Common myeloid progenitor, CD34-positive (primary cell): ENCODE data around the gene LDLR.
A peak's percentile ranks its signal among the peaks of the same experiment; 100 is the strongest.

Experiments used
- CTCF ChIA-PET: fragments of 350-600 bp; sonication (Branson Sonifier 250); formaldehyde crosslinking; loops from one replicate; lab custom pipeline; 2021; ENCODE audit warnings: antibody characterized with exemption; lab: Charles Lee
- POLR2A ChIA-PET: fragments of 350-600 bp; sonication (Branson Sonifier 250); formaldehyde crosslinking; loops from one replicate; lab custom pipeline; 2021; ENCODE audit warnings: antibody characterized with exemption; lab: Charles Lee
- DNase-seq, 3 donors: peaks; one replicate each; pipeline versions ENCODE4 v3.0.0 to v3.0.0-alpha.2; 2013
- H3K27ac ChIP-seq, 2 experiments: 1 replicate in 1 of 2; 2 replicates in 1 of 2; pipeline ENCODE4 v1.7.0; 2013; ENCODE audit warnings: inconsistent platforms in 2 of 2, low read length in 2 of 2, mild to moderate bottlenecking in 2 of 2, low read depth in 1 of 2, moderate library complexity in 1 of 2; ENCODE audit not compliant: severe bottlenecking in 2 of 2, insufficient read depth in 1 of 2, poor library complexity in 1 of 2
- H3K27me3 ChIP-seq, 5 experiments: replicated peaks in 2 of 5; 1 replicate in 3 of 5; 2 replicates in 2 of 5; pipeline versions ENCODE4 v1.6.1 to v1.7.0; 2013; ENCODE audit warnings: low read length in 4 of 5, mild to moderate bottlenecking in 2 of 5, moderate library complexity in 2 of 5, inconsistent platforms in 1 of 5; ENCODE audit not compliant: insufficient read depth in 5 of 5, control insufficient read depth in 4 of 5
- H3K36me3 ChIP-seq, 4 experiments: 1 replicate in 2 of 4; 2 replicates in 2 of 4; pipeline versions ENCODE4 v1.6.1 to v1.7.0; 2013; ENCODE audit warnings: low read length in 3 of 4, control low read depth in 1 of 4, mild to moderate bottlenecking in 1 of 4; ENCODE audit not compliant: control insufficient read depth in 4 of 4, insufficient read depth in 4 of 4
- H3K4me1 ChIP-seq, 4 experiments: 1 replicate in 3 of 4; 2 replicates in 1 of 4; pipeline versions ENCODE4 v1.6.1 to v1.7.1; 2013; ENCODE audit warnings: low read length in 3 of 4, mild to moderate bottlenecking in 3 of 4, control low read depth in 1 of 4, inconsistent platforms in 1 of 4, moderate library complexity in 1 of 4; ENCODE audit not compliant: control insufficient read depth in 4 of 4, insufficient read depth in 4 of 4; ENCODE audit errors: control extremely low read depth in 1 of 4
- H3K4me3 ChIP-seq, 7 experiments: 1 replicate in 4 of 7; 2 replicates in 3 of 7; pipeline versions ENCODE4 v1.5.1 to v1.7.0; 2013; ENCODE audit warnings: mild to moderate bottlenecking in 7 of 7, low read length in 6 of 7, moderate library complexity in 6 of 7, inconsistent platforms in 2 of 7, low read depth in 2 of 7, control low read depth in 1 of 7; ENCODE audit not compliant: insufficient read depth in 4 of 7, control insufficient read depth in 1 of 7; ENCODE audit errors: extremely low read depth in 1 of 7
- H3K9me3 ChIP-seq, 5 experiments: 1 replicate in 4 of 5; 2 replicates in 1 of 5; pipeline versions ENCODE4 v1.6.1 to v1.7.1; 2013; ENCODE audit warnings: low read length in 4 of 5, mild to moderate bottlenecking in 2 of 5, inconsistent platforms in 1 of 5, low read depth in 1 of 5, moderate library complexity in 1 of 5; ENCODE audit not compliant: control insufficient read depth in 4 of 5, insufficient read depth in 2 of 5; ENCODE audit errors: control extremely low read depth in 1 of 5
- WGBS: methylation state at CpG from one replicate; pipeline ENCODE4 v1.1.5; 2013; ENCODE audit not compliant: insufficient coverage; 5-methylcytosine and 5-hydroxymethylcytosine counted together

The LDLR gene

GRCh38 chr19:11141937-11142527 lies 52.8 kb downstream of the LDLR start:
- peaks cover 0 to 47% (median 42%) of the 10 kb centered on the region in 4 experiments for H3K4me1 ChIP-seq
- peaks cover 0 to 15% (median 5%) of the 10 kb centered on the region in 4 experiments for H3K36me3 ChIP-seq
- WGBS: 87% methylated on average over 9 of the region's 9 CpGs
- DNase-seq: no peak
- no peaks in the 10 kb centered on the region for H3K27me3 ChIP-seq
- no peak overlapping the region for H3K27ac ChIP-seq
- ChIA-PET POLR2A (no interaction called here), CTCF (no interaction called here)
- no peaks in the 10 kb centered on the region for H3K9me3 ChIP-seq
- H3K4me3 ChIP-seq: peak overlapping the region in 2 of 7 experiments; percentile 49 to 73

- 8% methylated on average over 22 of the region's 22 CpGs for WGBS
- Histone ChIP-seq H3K36me3 (peaks cover 0 to 21% (median 6%) of the 10 kb centered on the region in 4 experiments), H3K4me1 (peaks cover 0 to 42% (median 38%) of the 10 kb centered on the region in 4 experiments), H3K27me3 (no peaks in the 10 kb centered on the region), H3K4me3 (peak overlapping the region in 6 of 7 experiments; percentile 10 to 73 (median 46)), H3K27ac (no peak overlapping the region), H3K9me3 (no peaks in the 10 kb centered on the region)
- POLR2A ChIA-PET: no interaction called here
- DNase-seq: peak in 1 of 3 donors; percentile 26
- CTCF ChIA-PET: no interaction called here
Measured at GRCh38 chr19:11142528-11143171, 53.4 kb downstream of the LDLR start.

DNA sequence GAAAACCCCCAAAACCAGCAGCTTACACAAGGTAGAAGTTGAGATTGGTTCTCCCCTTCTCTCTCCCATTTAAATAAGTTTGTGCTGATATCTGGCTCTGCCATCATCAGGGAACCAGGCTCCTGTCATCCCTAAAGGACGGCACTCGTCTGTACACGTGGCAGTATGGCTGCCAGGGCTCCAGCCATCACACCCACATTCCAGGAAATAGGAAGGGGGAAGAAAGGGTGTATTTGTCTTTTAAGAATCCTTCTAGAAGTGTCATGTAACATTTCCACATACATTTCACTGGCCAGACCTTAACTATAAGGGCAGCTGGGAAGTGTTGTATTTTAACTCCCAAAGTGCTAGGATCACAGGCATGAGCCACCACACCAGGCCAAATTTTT lies 56.3 kb downstream of the LDLR start:
- Histone ChIP-seq H3K27me3 (no peaks in the 10 kb centered on the region), H3K9me3 (no peaks in the 10 kb centered on the region), H3K36me3 (peaks cover 0 to 33% (median 11%) of the 10 kb centered on the region in 4 experiments), H3K27ac (no peak overlapping the region), H3K4me1 (peaks cover 0 to 24% (median 23%) of the 10 kb centered on the region in 4 experiments), H3K4me3 (no peak overlapping the region)
- WGBS: no CpG with 5 or more reads among the region's 3 CpGs
- ChIA-PET CTCF (interaction anchor here (0.9 kb wide), 1 partner anchor 9 kb away, joined by 3 read pairs; no protein-coding TSS in a partner anchor), POLR2A (interaction anchor here (0.7 kb wide), 1 partner anchor 9 kb away, joined by 3 read pairs; no protein-coding TSS in a partner anchor)
- DNase-seq: no peak

GRCh38 chr19:11148001-11148400 lies 58.7 kb downstream of the LDLR start:
- ChIA-PET CTCF (no interaction called here), POLR2A (interaction anchor here (0.6 kb wide), 1 partner anchor 210 kb away, joined by 3 read pairs; no protein-coding TSS in a partner anchor)
- no peak overlapping the region for H3K4me3 ChIP-seq
- WGBS: 96% methylated on average over 13 of the region's 14 CpGs
- peaks cover 0 to 10% (median 10%) of the 10 kb centered on the region in 4 experiments for H3K4me1 ChIP-seq
- peaks cover 0 to 45% (median 11%) of the 10 kb centered on the region in 4 experiments for H3K36me3 ChIP-seq
- H3K9me3 ChIP-seq: no peaks in the 10 kb centered on the region
- no peaks in the 10 kb centered on the region for H3K27me3 ChIP-seq
- H3K27ac ChIP-seq: no peak overlapping the region
- DNase-seq: no peak

DNA sequence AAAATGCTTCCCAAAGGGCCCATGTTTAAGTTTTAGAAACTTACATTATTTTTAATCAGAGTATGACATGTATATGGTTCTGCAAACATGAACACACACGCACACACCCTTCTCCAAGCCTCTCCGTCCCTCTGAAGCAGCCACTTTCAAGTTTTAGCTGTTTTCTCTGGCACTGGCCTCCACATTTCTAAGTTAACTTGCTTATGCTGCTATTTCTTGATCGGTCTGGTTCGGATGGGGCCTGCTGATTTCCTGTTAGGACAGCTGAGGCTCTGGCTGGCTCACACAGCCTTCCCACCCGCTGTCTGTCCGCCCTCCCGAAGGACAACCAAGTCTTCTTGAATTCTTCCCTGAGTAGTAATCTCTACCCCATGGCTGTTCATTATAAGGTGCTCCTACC lies 61.9 kb downstream of the LDLR start:
- ChIA-PET CTCF (interaction anchor here (0.6 to 1.2 kb wide), 3 partner anchors 10 to 52 kb away, joined by 3 to 4 read pairs (median 3); no protein-coding TSS in a partner anchor), POLR2A (no interaction called here)
- H3K27ac ChIP-seq: no peak overlapping the region
- peaks cover 0 to 32% (median 7%) of the 10 kb centered on the region in 4 experiments for H3K36me3 ChIP-seq
- WGBS: 100% methylated on average over 6 of the region's 7 CpGs
- H3K27me3 ChIP-seq: no peaks in the 10 kb centered on the region
- peaks cover 0 to 18% (median 14%) of the 10 kb centered on the region in 4 experiments for H3K4me1 ChIP-seq
- H3K4me3 ChIP-seq: no peak overlapping the region
- H3K9me3 ChIP-seq: no peaks in the 10 kb centered on the region
- no peak for DNase-seq

GRCh38 chr19:11152318-11153062 lies 63.2 kb downstream of the LDLR start:
- H3K4me1 ChIP-seq: peaks cover 0 to 20% (median 15%) of the 10 kb centered on the region in 4 experiments
- no peak overlapping the region for H3K4me3 ChIP-seq
- H3K27me3 ChIP-seq: no peaks in the 10 kb centered on the region
- peaks cover 0 to 25% (median 5%) of the 10 kb centered on the region in 4 experiments for H3K36me3 ChIP-seq
- H3K27ac ChIP-seq: no peak overlapping the region
- ChIA-PET CTCF (interaction anchor here (1.2 to 1.9 kb wide), 3 partner anchors 9 to 52 kb away, joined by 3 to 6 read pairs (median 3); no protein-coding TSS in a partner anchor), POLR2A (no interaction called here)
- H3K9me3 ChIP-seq: no peaks in the 10 kb centered on the region
- DNase-seq: no peak
- 96% methylated on average over 10 of the region's 11 CpGs for WGBS
